Endodermal cell (in vitro differentiated cells): ENCODE results near the gene QDPR. TPM values are rescaled to one million over a fixed set of nuclear protein-coding genes. Genes with fewer than 3 reads are reported as not detected.

Experiments used
- DNase-seq: peaks from one replicate; pipeline ENCODE4 v3.0.0-alpha.2; 2017
- H3K27ac ChIP-seq: 2 replicates; pipeline ENCODE4 v1.5.1; 2013; ENCODE audit warnings: mild to moderate bottlenecking, low read depth, low read length, moderate library complexity
- H3K27me3 ChIP-seq: 2 replicates; pipeline ENCODE4 v1.6.1; 2013; ENCODE audit warnings: mild to moderate bottlenecking, low read length, moderate library complexity; ENCODE audit not compliant: insufficient read depth, control insufficient read depth, poor library complexity, severe bottlenecking
- H3K36me3 ChIP-seq: 2 replicates; pipeline ENCODE4 v1.7.0; 2013; ENCODE audit warnings: mild to moderate bottlenecking, low read length, moderate library complexity; ENCODE audit not compliant: control insufficient read depth, insufficient read depth
- H3K4me1 ChIP-seq: one replicate; pipeline ENCODE4 v1.7.0; 2013; ENCODE audit warnings: low read length; ENCODE audit not compliant: control insufficient read depth, insufficient read depth
- H3K4me3 ChIP-seq: 2 replicates; pipeline ENCODE4 v1.5.1; 2013; ENCODE audit warnings: mild to moderate bottlenecking, low read length, moderate library complexity
- H3K9ac ChIP-seq: 2 replicates; pipeline ENCODE4 v1.6.1; 2013; ENCODE audit warnings: mild to moderate bottlenecking, low read length, moderate library complexity; ENCODE audit not compliant: poor library complexity, severe bottlenecking; ENCODE audit errors: extremely low read depth
- H3K9me3 ChIP-seq: 2 replicates; pipeline ENCODE4 v1.6.1; 2013; ENCODE audit warnings: mild to moderate bottlenecking, low read length, moderate library complexity; ENCODE audit not compliant: control insufficient read depth
- H3K27ac Mint-ChIP-seq: 2 replicates; pipeline ENCODE4 v1.8.0; 2020; ENCODE audit warnings: mixed read lengths
- H3K27me3 Mint-ChIP-seq: 2 replicates; pipeline ENCODE4 v1.8.0; 2021; ENCODE audit warnings: mild to moderate bottlenecking, mixed read lengths; ENCODE audit not compliant: insufficient read depth
- H3K36me3 Mint-ChIP-seq: 2 replicates; pipeline ENCODE4 v1.8.0; 2020; ENCODE audit warnings: low read depth, mixed read lengths
- H3K4me1 Mint-ChIP-seq: 2 replicates; pipeline ENCODE4 v1.8.0; 2020; ENCODE audit warnings: mixed read lengths
- H3K4me3 Mint-ChIP-seq: 2 replicates; pipeline ENCODE4 v1.8.0; 2020; ENCODE audit warnings: mild to moderate bottlenecking, moderate library complexity, mixed read lengths
- H3K9me3 Mint-ChIP-seq: 2 replicates; pipeline ENCODE4 v1.8.0; 2020; ENCODE audit warnings: mild to moderate bottlenecking, mixed read lengths
- WGBS, 2 experiments: methylation state at CpG; one replicate each; pipeline versions ENCODE4 v1.1.5 to v1.1.7; 2013; ENCODE audit warnings: missing lambda C conversion rate in 2 of 2, mixed read lengths in 1 of 2; ENCODE audit not compliant: insufficient coverage in 1 of 2, insufficient read length in 1 of 2; 5-methylcytosine and 5-hydroxymethylcytosine counted together
- total RNA-seq, 2 donors: library from RNA; stranded (reverse); fragmentation: NEBNext Ultra II Directional in 1 of 2; extraction: Animal tissue kit (Norgen Biotek cat#: 25700) in 1 of 2; gene quantifications; 2 replicates in 1 of 2; 3 replicates in 1 of 2; pipeline ENCODE4 v1.2.1, GENCODE V29; 2021
- TF ChIP-seq, protein P1 (sequence below): fragments of 200-600 bp; sonication (generic); conservative IDR thresholded peaks from 2 replicates; pipeline ENCODE4 v1.5.0; 2021; ENCODE audit warnings: antibody characterized with exemption, mild to moderate bottlenecking

Gene QDPR
- total RNA-seq, 2 donors from 2014 or later, result 28.2 to 36.3 TPM

DNA sequence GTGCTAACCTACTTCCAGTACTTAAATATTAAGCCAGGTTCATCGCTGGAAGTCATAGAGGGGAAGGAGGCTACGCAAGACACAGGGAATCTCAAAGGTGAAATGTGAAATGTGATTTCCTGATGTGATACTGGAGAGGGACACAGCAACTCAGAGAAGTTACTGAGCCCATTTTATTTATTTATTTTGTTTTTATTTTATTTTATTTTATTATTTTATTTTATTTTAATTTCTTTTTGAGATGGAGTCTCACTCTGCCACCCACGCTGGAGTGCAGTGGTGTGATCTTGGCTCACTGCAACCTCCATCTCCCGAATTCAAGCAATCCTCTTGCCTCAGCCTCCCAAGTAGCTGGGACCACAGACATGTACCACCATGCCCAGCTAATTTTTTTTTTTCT is 22.8 kb upstream of the QDPR start:
- H3K27me3 Mint-ChIP-seq, result peaks cover 10% of the 10 kb centered on the region
- WGBS, 2 experiments, result 91 to 92% methylated on average over 2 to 4 of the region's 4 CpGs
- H3K4me3 ChIP-seq, result no peak overlapping the region

DNA sequence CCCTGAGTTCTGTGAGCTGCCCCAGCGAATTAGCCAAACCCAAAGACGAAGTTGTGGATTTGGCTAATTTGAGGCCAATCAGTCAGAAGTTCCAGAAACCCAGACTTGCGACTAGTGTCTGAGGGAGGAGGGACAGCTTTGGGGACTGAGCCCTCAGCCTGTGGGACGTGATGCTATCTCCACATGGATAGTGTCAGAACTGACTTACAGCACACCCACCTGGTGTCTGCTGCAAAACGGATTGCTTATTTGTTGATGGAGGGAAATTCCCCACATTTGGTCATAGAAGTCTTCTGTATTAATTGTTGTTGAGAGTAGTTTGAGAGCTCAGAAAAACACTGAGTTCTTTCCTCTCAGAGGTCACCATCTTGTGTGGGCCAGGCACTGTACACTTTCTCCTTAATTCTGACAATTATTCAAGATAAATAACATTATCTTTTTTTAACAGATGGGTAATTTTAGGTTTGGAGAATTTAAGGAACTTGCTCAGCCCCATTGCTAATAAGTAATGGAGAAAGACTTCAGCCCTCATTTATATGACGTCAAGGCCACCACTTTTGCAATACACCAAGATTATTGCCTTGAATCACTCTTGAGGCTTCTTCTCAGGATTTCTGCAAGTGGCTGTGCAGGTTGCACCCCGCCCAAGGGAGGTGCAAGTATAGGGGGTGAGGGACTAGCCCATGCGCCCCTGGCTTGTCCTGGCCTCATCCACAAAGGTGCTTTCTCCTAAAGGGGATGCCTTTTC is 19.8 kb upstream of the QDPR start:
- Histone ChIP-seq H3K4me1 (no peaks in the 10 kb centered on the region), H3K27ac (no peak overlapping the region), H3K4me3 (no peak overlapping the region), H3K9ac (no peak overlapping the region), H3K27me3 (no peaks in the 10 kb centered on the region), H3K9me3 (no peaks in the 10 kb centered on the region), H3K36me3 (no peaks in the 10 kb centered on the region)
- H3K9me3 Mint-ChIP-seq, result no peaks in the 10 kb centered on the region
- H3K27ac Mint-ChIP-seq, result no peak overlapping the region
- no peaks in the 10 kb centered on the region for H3K36me3 Mint-ChIP-seq
- TF ChIP-seq, protein P1, sequence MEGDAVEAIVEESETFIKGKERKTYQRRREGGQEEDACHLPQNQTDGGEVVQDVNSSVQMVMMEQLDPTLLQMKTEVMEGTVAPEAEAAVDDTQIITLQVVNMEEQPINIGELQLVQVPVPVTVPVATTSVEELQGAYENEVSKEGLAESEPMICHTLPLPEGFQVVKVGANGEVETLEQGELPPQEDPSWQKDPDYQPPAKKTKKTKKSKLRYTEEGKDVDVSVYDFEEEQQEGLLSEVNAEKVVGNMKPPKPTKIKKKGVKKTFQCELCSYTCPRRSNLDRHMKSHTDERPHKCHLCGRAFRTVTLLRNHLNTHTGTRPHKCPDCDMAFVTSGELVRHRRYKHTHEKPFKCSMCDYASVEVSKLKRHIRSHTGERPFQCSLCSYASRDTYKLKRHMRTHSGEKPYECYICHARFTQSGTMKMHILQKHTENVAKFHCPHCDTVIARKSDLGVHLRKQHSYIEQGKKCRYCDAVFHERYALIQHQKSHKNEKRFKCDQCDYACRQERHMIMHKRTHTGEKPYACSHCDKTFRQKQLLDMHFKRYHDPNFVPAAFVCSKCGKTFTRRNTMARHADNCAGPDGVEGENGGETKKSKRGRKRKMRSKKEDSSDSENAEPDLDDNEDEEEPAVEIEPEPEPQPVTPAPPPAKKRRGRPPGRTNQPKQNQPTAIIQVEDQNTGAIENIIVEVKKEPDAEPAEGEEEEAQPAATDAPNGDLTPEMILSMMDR, result no peak
- peaks cover 16% of the 10 kb centered on the region for H3K27me3 Mint-ChIP-seq
- WGBS, 2 experiments, result 60 to 81% methylated on average over 3 to 8 of the region's 8 CpGs
- H3K4me3 Mint-ChIP-seq, result no peak overlapping the region
- DNase-seq, result no peak
- no peaks in the 10 kb centered on the region for H3K4me1 Mint-ChIP-seq

More for the DNA sequence above, 22.8 kb upstream of the QDPR start:
- no peaks in the 10 kb centered on the region for H3K27me3 ChIP-seq
- no peaks in the 10 kb centered on the region for H3K9me3 ChIP-seq
- no peak overlapping the region for H3K9ac ChIP-seq
- no peak overlapping the region for H3K4me3 Mint-ChIP-seq
- H3K27ac Mint-ChIP-seq, result no peak overlapping the region
- H3K36me3 Mint-ChIP-seq, result no peaks in the 10 kb centered on the region
- H3K27ac ChIP-seq, result no peak overlapping the region
- no peaks in the 10 kb centered on the region for H3K4me1 Mint-ChIP-seq
- H3K4me1 ChIP-seq, result no peaks in the 10 kb centered on the region
- no peaks in the 10 kb centered on the region for H3K36me3 ChIP-seq
- TF ChIP-seq, protein P1, result no peak
- DNase-seq, result no peak
- H3K9me3 Mint-ChIP-seq, result no peaks in the 10 kb centered on the region

DNA sequence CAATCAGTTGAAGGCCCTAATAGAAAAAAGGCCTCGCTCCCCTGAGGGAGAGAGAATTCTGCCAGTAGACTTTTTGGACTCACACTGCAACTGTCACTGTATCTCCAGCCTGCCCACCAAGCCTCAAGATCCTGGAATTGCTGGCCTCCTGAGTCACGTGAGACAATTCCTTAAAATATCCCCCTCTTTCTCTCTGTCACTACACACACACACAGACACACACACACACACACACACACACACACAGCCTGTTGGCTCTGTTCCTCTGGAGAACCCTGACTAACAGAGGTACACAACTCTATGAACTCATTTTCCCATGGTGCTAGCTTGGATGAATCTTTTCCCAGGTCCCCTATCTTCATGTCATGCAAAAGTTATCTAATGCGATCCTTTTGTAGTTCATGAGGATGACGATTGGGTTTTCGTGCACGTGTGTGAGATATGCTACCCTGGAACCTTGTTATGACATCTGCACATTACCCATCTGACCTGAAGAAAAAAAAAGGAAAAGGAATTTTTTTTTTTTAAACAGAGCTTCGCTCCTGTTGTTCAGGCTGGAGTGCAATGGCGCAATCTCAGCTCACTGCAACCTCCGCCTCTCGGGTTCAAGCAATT is 16.8 kb upstream of the QDPR start:
- Mint-ChIP-seq H3K27me3 (peaks cover 23% of the 10 kb centered on the region), H3K27ac (no peak overlapping the region), H3K4me3 (no peak overlapping the region), H3K9me3 (no peaks in the 10 kb centered on the region), H3K4me1 (no peaks in the 10 kb centered on the region), H3K36me3 (no peaks in the 10 kb centered on the region)
- Histone ChIP-seq H3K4me3 (no peak overlapping the region), H3K4me1 (no peaks in the 10 kb centered on the region), H3K27ac (no peak overlapping the region), H3K9me3 (no peaks in the 10 kb centered on the region), H3K27me3 (no peaks in the 10 kb centered on the region), H3K36me3 (no peaks in the 10 kb centered on the region), H3K9ac (no peak overlapping the region)
- TF ChIP-seq, protein P1, result no peak
- no peak for DNase-seq
- 91 to 93% methylated on average over 8 to 10 of the region's 10 CpGs for WGBS, 2 experiments
